GM04504 (cell line): ENCODE measurements around the gene KRT25.
"Not testable (repeated sequence)": the region's sequence is repeated elsewhere in the genome, so short reads cannot be mapped to it uniquely, and the experiment has no call there.

Source experiments
- DNase-seq: peaks from one replicate; pipeline ENCODE4 v3.0.0-alpha.2; 2012; ENCODE audit warnings: low read depth

Gene KRT25

GRCh38 chr17:40751065-40751464 lies 4.1 kb downstream of the KRT25 start:
- no peak for DNase-seq

- no peak for DNase-seq
Observed at GRCh38 chr17:40750391-40750790, 4.7 kb downstream of the KRT25 start.

- DNase-seq: not testable (repeated sequence)
Observed at GRCh38 chr17:40748666-40749065, 6.5 kb downstream of the KRT25 start.

GRCh38 chr17:40738553-40738952 lies 16.6 kb downstream of the KRT25 start:
- DNase-seq: no peak

- DNase-seq: no peak
Observed at GRCh38 chr17:40735016-40735415, 20.1 kb downstream of the KRT25 start.

- DNase-seq: no peak
Observed at GRCh38 chr17:40734018-40734417, 21.1 kb downstream of the KRT25 start.

GRCh38 chr17:40730970-40731369 lies 24.2 kb downstream of the KRT25 start:
- DNase-seq: no peak

GRCh38 chr17:40727447-40728231 lies 27.5 kb downstream of the KRT25 start:
- DNase-seq: no peak

GRCh38 chr17:40726919-40727318 lies 28.2 kb downstream of the KRT25 start:
- no peak for DNase-seq

- DNase-seq: no peak
Observed at GRCh38 chr17:40724656-40725055, 30.5 kb downstream of the KRT25 start.

GRCh38 chr17:40722241-40722640 lies 32.9 kb downstream of the KRT25 start:
- DNase-seq: no peak

GRCh38 chr17:40720899-40721298 lies 34.2 kb downstream of the KRT25 start:
- no peak for DNase-seq

GRCh38 chr17:40718930-40719329 lies 36.2 kb downstream of the KRT25 start:
- DNase-seq: no peak

GRCh38 chr17:40717776-40718175 lies 37.4 kb downstream of the KRT25 start:
- DNase-seq: no peak

GRCh38 chr17:40714473-40714872 lies 40.7 kb downstream of the KRT25 start:
- no peak for DNase-seq

GRCh38 chr17:40707745-40708144 lies 47.4 kb downstream of the KRT25 start:
- no peak for DNase-seq

GRCh38 chr17:40705584-40705983 lies 49.5 kb downstream of the KRT25 start:
- no peak for DNase-seq

- no peak for DNase-seq
Observed at GRCh38 chr17:40703652-40704051, 51.5 kb downstream of the KRT25 start, which contains the start of gene KRT24. Gene KRT24 (minus strand): TSS chr17:40703752. CDS start chr17:40703693, 59 bp downstream.

- no peak for DNase-seq
Observed at GRCh38 chr17:40702271-40702670, 52.9 kb downstream of the KRT25 start.

GRCh38 chr17:40699853-40700252 lies 55.3 kb downstream of the KRT25 start:
- DNase-seq: no peak

GRCh38 chr17:40699371-40699770 lies 55.8 kb downstream of the KRT25 start:
- no peak for DNase-seq
